Activated T-cell treated with anti-CD3 and anti-CD28 coated beads, Interleukin-2, amount 50 U/mL, for 4 hours (primary cell): ENCODE results near the gene SLC12A7. TPM values are rescaled to one million over a fixed set of nuclear protein-coding genes. Genes with fewer than 3 reads are reported as not detected.

Experiments
- ATAC-seq, 2 donors: fragments of 200-7000 bp; cut with Tn5 transposase; one replicate each; pipeline ENCODE4 v1.10.0; 2021
- DNase-seq: peaks from one replicate; pipeline ENCODE4 v3.0.0-alpha.2; 2020
- H3K27me3 Mint-ChIP-seq: one replicate; pipeline ENCODE4 v1.8.0; 2021; ENCODE audit warnings: low read depth, mixed read lengths
- H3K36me3 Mint-ChIP-seq: one replicate; pipeline ENCODE4 v1.8.0; 2022; ENCODE audit warnings: mixed read lengths; ENCODE audit not compliant: insufficient read depth
- H3K4me1 Mint-ChIP-seq: one replicate; pipeline ENCODE4 v1.8.0; 2021; ENCODE audit warnings: low read depth, mixed read lengths
- H3K4me3 Mint-ChIP-seq: one replicate; pipeline ENCODE4 v1.8.0; 2021; ENCODE audit warnings: mild to moderate bottlenecking, moderate library complexity, mixed read lengths
- H3K9me3 Mint-ChIP-seq: one replicate; pipeline ENCODE4 v1.8.0; 2021; ENCODE audit warnings: mixed read lengths
- total RNA-seq, 3 donors: library from RNA; stranded (reverse); gene quantifications; one replicate each; pipeline ENCODE4 v1.2.1, GENCODE V29; 2021

Gene SLC12A7
- total RNA-seq, 3 donors from 2014 or later = 13.6 to 26.8 (median 18.5) TPM

DNA sequence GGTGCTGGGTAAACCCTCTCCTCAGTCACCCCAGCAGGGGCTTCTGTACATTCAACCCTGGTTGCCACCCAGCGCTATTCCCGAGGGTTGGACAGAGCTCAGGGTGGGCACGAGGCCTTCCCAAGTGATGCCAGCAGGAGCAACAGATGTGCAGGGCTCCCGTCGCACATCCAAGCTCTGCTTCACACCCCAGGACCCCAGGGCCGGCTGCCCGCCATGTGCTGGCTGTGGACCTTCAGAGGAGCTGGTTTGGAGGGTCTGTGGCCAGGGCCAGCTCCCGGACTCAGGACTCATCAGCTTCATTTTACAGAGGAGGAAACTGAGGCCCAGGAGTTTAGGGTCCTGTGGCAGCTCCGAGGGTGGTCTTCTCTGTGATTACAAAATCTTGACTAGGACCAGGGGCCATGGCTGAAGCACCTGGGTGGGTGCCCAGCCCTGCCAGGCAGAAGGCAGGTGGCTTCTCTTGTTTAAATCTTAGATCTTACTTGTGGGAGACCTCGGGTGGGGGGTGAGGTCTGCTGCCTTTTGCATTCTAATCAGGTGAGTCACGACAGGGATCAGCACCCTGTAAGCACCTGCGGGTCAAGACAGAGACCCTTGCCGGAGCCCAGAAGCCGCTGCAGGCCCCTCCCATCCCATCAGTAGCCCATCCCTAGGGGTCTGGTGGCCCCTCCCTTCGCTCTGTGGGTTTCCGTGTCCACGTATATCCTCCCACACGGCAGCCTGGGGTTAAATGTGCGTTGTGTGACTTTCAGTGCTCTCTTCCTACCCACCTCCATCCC is 2.1 kb upstream of the SLC12A7 start:
- Mint-ChIP-seq H3K4me3 (no peak overlapping the region), H3K36me3 (no peaks in the 10 kb centered on the region), H3K4me1 (peaks cover 13% of the 10 kb centered on the region), H3K27me3 (peaks cover 2% of the 10 kb centered on the region), H3K9me3 (no peaks in the 10 kb centered on the region)
- DNase-seq = no peak
- ATAC-seq = no peak

DNA sequence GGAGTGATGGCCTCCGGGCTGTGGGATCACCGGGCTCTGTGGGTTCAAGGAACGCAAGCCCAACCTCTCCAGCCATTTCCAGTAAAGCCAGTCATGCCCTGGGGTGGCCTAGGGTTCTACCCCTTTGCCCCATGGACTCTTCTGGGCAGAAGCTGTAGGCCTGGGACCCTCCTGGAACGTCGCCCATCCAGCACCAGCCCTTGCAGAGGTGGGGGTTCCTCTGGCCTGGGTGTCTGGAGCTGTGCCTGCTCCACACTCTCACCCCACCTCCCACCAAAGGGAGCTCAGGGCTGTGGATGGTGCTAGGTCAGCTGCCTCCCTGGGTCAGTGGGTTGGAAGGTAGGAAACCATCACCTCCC is 1.4 kb upstream of the SLC12A7 start:
- Mint-ChIP-seq H3K4me3 (peak overlapping the region; percentile 51), H3K27me3 (peaks cover 2% of the 10 kb centered on the region), H3K4me1 (peaks cover 18% of the 10 kb centered on the region), H3K9me3 (no peaks in the 10 kb centered on the region), H3K36me3 (no peaks in the 10 kb centered on the region)
- ATAC-seq (no peak), DNase-seq (no peak)

GRCh38 chr5:1112596-1113331 is 901 bp upstream of the SLC12A7 start:
- H3K4me3 Mint-ChIP-seq = peak overlapping the region; percentile 19
- no peaks in the 10 kb centered on the region for H3K9me3 Mint-ChIP-seq
- peaks cover 2% of the 10 kb centered on the region for H3K27me3 Mint-ChIP-seq
- no peaks in the 10 kb centered on the region for H3K36me3 Mint-ChIP-seq
- peaks cover 24% of the 10 kb centered on the region for H3K4me1 Mint-ChIP-seq
- DNase-seq = no peak
- no peak for ATAC-seq

- peaks cover 2% of the 10 kb centered on the region for H3K27me3 Mint-ChIP-seq
- no peaks in the 10 kb centered on the region for H3K9me3 Mint-ChIP-seq
- peak overlapping the region; percentile 80 for H3K4me3 Mint-ChIP-seq
- H3K36me3 Mint-ChIP-seq = no peaks in the 10 kb centered on the region
- ATAC-seq (peak; percentile 8 to 23), DNase-seq (no peak)
- peaks cover 37% of the 10 kb centered on the region for H3K4me1 Mint-ChIP-seq
Measured at GRCh38 chr5:1111241-1111726, 579 bp downstream of the SLC12A7 start.

- peaks cover 2% of the 10 kb centered on the region for H3K27me3 Mint-ChIP-seq
- peaks cover 43% of the 10 kb centered on the region for H3K4me1 Mint-ChIP-seq
- ATAC-seq = no peak
- peak overlapping the region; percentile 80 for H3K4me3 Mint-ChIP-seq
- no peak for DNase-seq
- H3K36me3 Mint-ChIP-seq = no peaks in the 10 kb centered on the region
- no peaks in the 10 kb centered on the region for H3K9me3 Mint-ChIP-seq
Measured at GRCh38 chr5:1110307-1111240, 1.3 kb downstream of the SLC12A7 start.

GRCh38 chr5:1109542-1110306 is 2.1 kb downstream of the SLC12A7 start:
- DNase-seq (no peak), ATAC-seq (no peak)
- Mint-ChIP-seq H3K27me3 (peaks cover 2% of the 10 kb centered on the region), H3K36me3 (no peaks in the 10 kb centered on the region), H3K9me3 (no peaks in the 10 kb centered on the region), H3K4me3 (peak overlapping the region; percentile 80), H3K4me1 (peaks cover 50% of the 10 kb centered on the region)

DNA sequence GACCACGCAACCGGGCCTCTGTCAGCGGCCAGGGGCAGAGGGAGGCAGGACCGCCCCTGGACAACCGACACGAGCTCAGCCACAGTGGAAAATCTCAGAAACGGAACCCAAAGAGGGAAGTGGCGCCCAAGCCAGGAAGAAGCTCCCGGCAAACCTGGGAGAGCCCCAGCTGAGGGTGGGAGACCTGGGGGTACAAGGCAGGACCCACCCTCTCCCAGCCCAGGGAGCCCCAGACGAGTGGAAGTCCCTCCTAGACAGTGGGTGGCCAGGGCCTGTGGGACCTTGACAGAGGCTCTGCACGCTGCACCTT is 3.0 kb downstream of the SLC12A7 start:
- Mint-ChIP-seq H3K4me3 (no peak overlapping the region), H3K36me3 (no peaks in the 10 kb centered on the region), H3K27me3 (peaks cover 2% of the 10 kb centered on the region), H3K4me1 (peaks cover 58% of the 10 kb centered on the region), H3K9me3 (no peaks in the 10 kb centered on the region)
- no peak for DNase-seq
- no peak for ATAC-seq

GRCh38 chr5:1108023-1108864 is 3.6 kb downstream of the SLC12A7 start:
- Mint-ChIP-seq H3K4me3 (no peak overlapping the region), H3K4me1 (peaks cover 63% of the 10 kb centered on the region)

GRCh38 chr5:1107167-1108022 is 4.5 kb downstream of the SLC12A7 start:
- DNase-seq = no peak
- H3K27me3 Mint-ChIP-seq = no peaks in the 10 kb centered on the region
- no peaks in the 10 kb centered on the region for H3K9me3 Mint-ChIP-seq
- peaks cover 64% of the 10 kb centered on the region for H3K4me1 Mint-ChIP-seq
- no peak overlapping the region for H3K4me3 Mint-ChIP-seq
- H3K36me3 Mint-ChIP-seq = no peaks in the 10 kb centered on the region
- no peak for ATAC-seq

More at GRCh38 chr5:1108023-1108864, 3.6 kb downstream of the SLC12A7 start:
- H3K27me3 Mint-ChIP-seq = no peaks in the 10 kb centered on the region
- no peaks in the 10 kb centered on the region for H3K36me3 Mint-ChIP-seq
- no peak for DNase-seq
- no peaks in the 10 kb centered on the region for H3K9me3 Mint-ChIP-seq
- no peak for ATAC-seq

- Mint-ChIP-seq H3K4me1 (peaks cover 69% of the 10 kb centered on the region), H3K9me3 (no peaks in the 10 kb centered on the region), H3K4me3 (no peak overlapping the region), H3K27me3 (no peaks in the 10 kb centered on the region), H3K36me3 (no peaks in the 10 kb centered on the region)
- DNase-seq = peak; percentile 40
- ATAC-seq = peak; percentile 29 to 50
Measured at GRCh38 chr5:1106385-1107166, 5.3 kb downstream of the SLC12A7 start.

DNA sequence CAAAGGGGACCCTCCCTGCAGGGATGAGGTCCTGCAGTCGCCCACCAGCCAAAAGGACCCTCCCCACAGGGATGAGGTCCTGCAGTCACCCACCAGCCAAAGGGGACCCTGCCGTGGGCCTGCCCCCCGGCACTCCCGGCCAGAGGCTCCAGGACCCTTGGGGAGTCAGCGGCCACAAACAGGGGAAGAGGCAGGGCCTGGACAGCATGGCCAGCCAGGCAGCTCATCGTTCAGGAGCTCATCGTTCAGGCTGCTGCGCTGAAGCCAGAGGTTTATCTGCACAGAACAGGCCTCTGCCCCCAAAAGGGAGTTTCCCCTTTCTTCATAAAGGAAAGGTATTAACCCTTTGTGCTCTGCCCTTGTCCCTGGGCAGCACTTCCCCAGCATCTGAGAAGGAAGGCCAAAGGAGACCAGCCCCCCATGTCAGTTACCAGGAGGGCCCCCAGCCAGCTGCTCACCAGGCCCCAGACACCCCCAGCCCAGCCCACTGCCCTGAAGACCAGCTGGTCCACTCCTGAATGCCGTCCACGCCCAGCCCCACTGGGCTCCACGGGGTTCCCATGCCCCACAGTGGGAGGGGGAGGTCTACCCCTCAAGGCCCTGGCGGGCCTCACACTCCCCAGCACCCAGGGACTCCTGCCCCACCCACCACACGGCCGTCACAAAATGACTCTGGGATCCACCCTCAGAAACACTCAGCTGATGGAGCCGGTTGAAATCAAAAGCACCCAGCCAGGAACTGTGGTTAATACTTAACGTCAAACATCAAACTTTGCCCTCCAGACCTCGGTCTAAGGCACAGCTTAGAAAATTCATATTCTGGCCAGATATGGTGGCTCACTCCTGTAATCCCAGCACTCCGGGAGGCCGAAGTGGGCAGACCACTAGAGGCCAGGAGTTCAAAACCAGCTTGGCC is 6.3 kb downstream of the SLC12A7 start:
- no peaks in the 10 kb centered on the region for H3K9me3 Mint-ChIP-seq
- peak; percentile 51 to 61 for ATAC-seq
- DNase-seq = peak; percentile 49
- H3K4me3 Mint-ChIP-seq = peak overlapping the region; percentile 67
- H3K36me3 Mint-ChIP-seq = no peaks in the 10 kb centered on the region
- H3K27me3 Mint-ChIP-seq = no peaks in the 10 kb centered on the region
- peaks cover 66% of the 10 kb centered on the region for H3K4me1 Mint-ChIP-seq
